SU-DHL-6 (cell line): Measurements from ENCODE around the gene IFI27.

ENCODE experiments used
- H2AFZ ChIP-seq: fragments of 200-600 bp; sonication (generic); 2 replicates; pipeline ENCODE4 v1.6.1; 2014; ENCODE audit warnings: low read depth, mild to moderate bottlenecking, moderate library complexity, mixed read lengths, antibody characterized with exemption, low read length; ENCODE audit not compliant: severe bottlenecking
- H3F3A ChIP-seq: fragments of 200-600 bp; shearing (Covaris generic); 2 replicates; pipeline ENCODE4 v1.6.0; 2016; ENCODE audit warnings: antibody characterized with exemption, mild to moderate bottlenecking; ENCODE audit not compliant: insufficient read depth
- H3K27ac ChIP-seq: fragments of 200-600 bp; sonication (generic); 2 replicates; pipeline ENCODE4 v1.5.1; 2016; ENCODE audit warnings: low read depth, mild to moderate bottlenecking, low read length, moderate library complexity, mixed read lengths
- H3K27me3 ChIP-seq: fragments of 200-600 bp; sonication (generic), shearing (Covaris generic); 2 replicates; pipeline ENCODE4 v1.6.0; 2014; ENCODE audit warnings: mild to moderate bottlenecking, low read length
- H3K36me3 ChIP-seq: fragments of 200-600 bp; sonication (generic); 2 replicates; pipeline ENCODE4 v1.6.1; 2014; ENCODE audit warnings: mild to moderate bottlenecking, low read length, mixed read lengths
- H3K4me2 ChIP-seq: fragments of 300-600, 200-600 bp; shearing (Covaris generic), sonication (generic); 2 replicates; pipeline ENCODE4 v1.6.0; 2014; ENCODE audit warnings: low read length, low read depth, mild to moderate bottlenecking; ENCODE audit not compliant: poor library complexity, severe bottlenecking
- H3K4me3 ChIP-seq: fragments of 200-600 bp; sonication (generic); 2 replicates; pipeline ENCODE4 v1.5.1; 2014; ENCODE audit warnings: antibody characterized with exemption, low read length, mild to moderate bottlenecking, mixed read lengths; ENCODE audit not compliant: insufficient read depth, poor library complexity, severe bottlenecking
- H3K79me2 ChIP-seq: fragments of 200-600 bp; sonication (generic); 2 replicates; pipeline ENCODE4 v1.6.1; 2014; ENCODE audit warnings: mild to moderate bottlenecking, low read length, moderate library complexity; ENCODE audit not compliant: insufficient read depth
- H3K9ac ChIP-seq: fragments of 200-600 bp; sonication (generic); 2 replicates; pipeline ENCODE4 v1.7.0; 2014; ENCODE audit warnings: mild to moderate bottlenecking, low read length
- H3K9me2 ChIP-seq: fragments of 200-600 bp; sonication (generic); replicated peaks from 2 replicates; pipeline ENCODE4 v1.6.1; 2014; ENCODE audit warnings: low read length; ENCODE audit not compliant: insufficient read depth
- H3K9me3 ChIP-seq: fragments of 200-600 bp; sonication (generic); 2 replicates; pipeline ENCODE4 v1.6.1; 2014; ENCODE audit warnings: low read length, mixed read lengths; ENCODE audit not compliant: insufficient read depth
- H4K20me1 ChIP-seq: fragments of 200-600 bp; sonication (generic); 2 replicates; pipeline ENCODE4 v1.6.1; 2014; ENCODE audit warnings: low read depth, mild to moderate bottlenecking, antibody characterized with exemption, low read length, moderate library complexity, mixed read lengths
- CTCF ChIP-seq: fragments of 200-600 bp; sonication (generic); IDR thresholded peaks from one replicate; pipeline ENCODE4 v1.5.1; 2017; ENCODE audit warnings: antibody characterized with exemption, mild to moderate bottlenecking, low read length, moderate library complexity; ENCODE audit not compliant: insufficient read depth, poor library complexity, severe bottlenecking
- EZH2phosphoT487 ChIP-seq: fragments of 200-600 bp; sonication (generic), shearing (Covaris generic); conservative IDR thresholded peaks from 2 replicates; pipeline ENCODE4 v1.6.1; 2018; ENCODE audit warnings: mild to moderate bottlenecking, antibody characterized with exemption, low read length, moderate library complexity, mixed read lengths

The IFI27 gene

GRCh38 chr14:94077823-94078222, 32.7 kb upstream of the IFI27 start:
- peak overlapping the region; percentile 86 for H3K4me2 ChIP-seq
- no peaks in the 10 kb centered on the region for H3K9me2 ChIP-seq
- TF ChIP-seq EZH2phosphoT487 = no peak
- TF ChIP-seq CTCF = no peak
- H3K4me3 ChIP-seq = peak overlapping the region; percentile 89
- H3K9me3 ChIP-seq = peaks cover 6% of the 10 kb centered on the region; the same call in 1 of the 2 replicates
- peaks cover 97% of the 10 kb centered on the region for H3K79me2 ChIP-seq
- peaks cover 52% of the 10 kb centered on the region for H3K36me3 ChIP-seq
- no peak overlapping the region for H2AFZ ChIP-seq
- H3K9ac ChIP-seq = 0 out of 2 replicates have a peak overlapping the region, but pooled peaks have one; percentile 93
- no peak overlapping the region for H3K27ac ChIP-seq
- H4K20me1 ChIP-seq = peaks cover 10% of the 10 kb centered on the region; the same call in 1 of the 2 replicates
- peaks cover 17% of the 10 kb centered on the region; the same call in 1 of the 2 replicates for H3F3A ChIP-seq
- no peaks in the 10 kb centered on the region for H3K27me3 ChIP-seq

GRCh38 chr14:94079891-94080620, 30.5 kb upstream of the IFI27 start:
- H4K20me1 ChIP-seq = peaks cover 10% of the 10 kb centered on the region; the same call in 1 of the 2 replicates
- no peaks in the 10 kb centered on the region; the same call in 1 of the 2 replicates for H3K9me3 ChIP-seq
- peaks cover 40% of the 10 kb centered on the region for H3K36me3 ChIP-seq
- H3K9me2 ChIP-seq = no peaks in the 10 kb centered on the region
- peak overlapping the region; percentile 89 for H3K4me3 ChIP-seq
- peak overlapping the region; percentile 69 for H3K27ac ChIP-seq
- no peak for TF ChIP-seq CTCF
- TF ChIP-seq EZH2phosphoT487 = no peak
- peak overlapping the region; percentile 86 for H3K4me2 ChIP-seq
- peaks cover 75% of the 10 kb centered on the region for H3K79me2 ChIP-seq
- peak overlapping the region; percentile 44 for H2AFZ ChIP-seq
- no peaks in the 10 kb centered on the region for H3K27me3 ChIP-seq
- H3F3A ChIP-seq = peaks cover 8% of the 10 kb centered on the region; the same call in 1 of the 2 replicates
- H3K9ac ChIP-seq = peak overlapping the region; percentile 93

- peak within 1 kb of the TSS; percentile 69 for H3K27ac ChIP-seq
- peaks cover 32% of the 10 kb centered on the region for H3K36me3 ChIP-seq
- peak within 1 kb of the TSS; percentile 89 for H3K4me3 ChIP-seq
- H2AFZ ChIP-seq = peak within 1 kb of the TSS; percentile 91
- peak within 1 kb of the TSS; percentile 86 for H3K4me2 ChIP-seq
- peak within 1 kb of the TSS; percentile 93 for H3K9ac ChIP-seq
- TF ChIP-seq EZH2phosphoT487 (no peak), CTCF (no peak)
- H3K9me2 ChIP-seq = no peaks in the 10 kb centered on the region
- peaks cover 10% of the 10 kb centered on the region; the same call in 1 of the 2 replicates for H4K20me1 ChIP-seq
- peaks cover 68% of the 10 kb centered on the region for H3K79me2 ChIP-seq
- H3F3A ChIP-seq = peaks cover under 1% of the 10 kb centered on the region; the same call in 1 of the 2 replicates
- H3K9me3 ChIP-seq = no peaks in the 10 kb centered on the region
- no peaks in the 10 kb centered on the region for H3K27me3 ChIP-seq
These were observed 29.7 kb upstream of the IFI27 start, which contains the start of the genes DDX24 and IFI27L1 for GRCh38 chr14:94080621-94081385. Gene DDX24, minus strand, starts transcription at chr14:94081202. Its CDS starts 1,460 bp downstream, at chr14:94079742. Gene IFI27L1, plus strand, starts transcription at chr14:94081310. Its CDS starts 15,628 bp downstream, at chr14:94096938.
